HepG2 (cell line): ENCODE results near the gene UNC13D. TPM values are rescaled to one million over a fixed set of nuclear protein-coding genes. Genes with fewer than 3 reads are reported as not detected.

Experiments used
- CEBPZ ChIP-seq: IDR thresholded peaks from 2 replicates; pipeline ENCODE4 v1.6.1; 2012; ENCODE audit warnings: low read length, improper control_type of control experiment
- CTCF ChIP-seq: sonication (generic); formaldehyde crosslinking; IDR thresholded peaks from 2 replicates; pipeline ENCODE4 v1.5.0; 2020; ENCODE audit warnings: mild to moderate bottlenecking, missing genetic modification reagents, moderate library complexity
- FOXP1 ChIP-seq, 2 experiments: fragments of 450-650 bp in 1 of 2; IDR thresholded peaks; 2 replicates each; pipeline ENCODE4 v1.6.1; 2017 to 2018; ENCODE audit warnings: antibody characterized with exemption in 1 of 2
- FUBP1 ChIP-seq: sonication (generic); formaldehyde crosslinking; IDR thresholded peaks from 2 replicates; pipeline ENCODE4 v1.5.1; 2020; ENCODE audit warnings: missing genetic modification reagents, mild to moderate bottlenecking, borderline replicate concordance
- GMEB2 ChIP-seq: IDR thresholded peaks from 2 replicates; pipeline ENCODE4 v1.6.1; 2016; ENCODE audit warnings: missing biosample characterization, missing genetic modification reagents, low read depth
- HINFP ChIP-seq: sonication (generic); formaldehyde crosslinking; IDR thresholded peaks from 2 replicates; pipeline ENCODE4 v1.4.0; 2020; ENCODE audit warnings: low read depth, mild to moderate bottlenecking, missing genetic modification reagents
- HNRNPL ChIP-seq: fragments of 200-400 bp; formaldehyde crosslinking; IDR thresholded peaks from 2 replicates; pipeline ENCODE4 v1.6.1; 2017; ENCODE audit warnings: mild to moderate bottlenecking, low read depth, low read length
- NBN ChIP-seq: fragments of 450-650 bp; conservative IDR thresholded peaks from 2 replicates; pipeline ENCODE4 v1.6.1; 2017
- POLR2AphosphoS5 ChIP-seq: IDR thresholded peaks from 2 replicates; pipeline ENCODE4 v1.6.1; 2012; ENCODE audit warnings: low read depth, low read length
- SMAD9 ChIP-seq: sonication (generic); formaldehyde crosslinking; IDR thresholded peaks from 2 replicates; pipeline ENCODE4 v1.5.1; 2020; ENCODE audit warnings: mild to moderate bottlenecking, missing genetic modification reagents
- SRSF4 ChIP-seq: fragments of 200-400 bp; formaldehyde crosslinking; IDR thresholded peaks from one replicate; pipeline ENCODE4 v1.6.1; 2018; ENCODE audit warnings: mild to moderate bottlenecking, low read depth, low read length, moderate library complexity; ENCODE audit not compliant: poor library complexity, severe bottlenecking
- TCF12 ChIP-seq, 2 experiments: fragments of 450-650 bp in 1 of 2; sonication (generic) in 1 of 2; formaldehyde crosslinking in 1 of 2; IDR thresholded peaks; 2 replicates each; pipeline versions ENCODE4 v1.6.1 to v1.8.0; 2017 to 2022; ENCODE audit warnings: antibody characterized with exemption in 1 of 2, mild to moderate bottlenecking in 1 of 2, missing genetic modification reagents in 1 of 2, moderate library complexity in 1 of 2
- ZNF10 ChIP-seq: sonication (generic); formaldehyde crosslinking; IDR thresholded peaks from 2 replicates; pipeline ENCODE4 v1.4.0; 2020; ENCODE audit warnings: mild to moderate bottlenecking, low read depth, missing genetic modification reagents, borderline replicate concordance
- ZNF121 ChIP-seq: sonication (generic); formaldehyde crosslinking; IDR thresholded peaks from 2 replicates; pipeline ENCODE4 v1.5.0; 2020; ENCODE audit warnings: mild to moderate bottlenecking, missing genetic modification reagents
- ZNF34 ChIP-seq: sonication (generic); formaldehyde crosslinking; IDR thresholded peaks from 2 replicates; pipeline ENCODE4 v1.4.0; 2020; ENCODE audit warnings: mild to moderate bottlenecking, missing genetic modification reagents, borderline replicate concordance
- ZNF44 ChIP-seq: sonication (generic); formaldehyde crosslinking; IDR thresholded peaks from 2 replicates; pipeline ENCODE4 v1.5.1; 2020; ENCODE audit warnings: mild to moderate bottlenecking, missing genetic modification reagents
- ZNF510 ChIP-seq: sonication (generic); formaldehyde crosslinking; IDR thresholded peaks from 2 replicates; pipeline ENCODE4 v1.4.0; 2020; ENCODE audit warnings: low read depth, mild to moderate bottlenecking, missing genetic modification reagents
- ZNF570 ChIP-seq: sonication (generic); formaldehyde crosslinking; IDR thresholded peaks from 2 replicates; pipeline ENCODE4 v1.4.0; 2020; ENCODE audit warnings: mild to moderate bottlenecking, missing genetic modification reagents, borderline replicate concordance
- polyA plus RNA-seq, 8 experiments: library from polyadenylated mRNA; depleted of rRNA in 3 of 8; stranded (reverse) in 7 of 8; unstranded in 1 of 8; fragments of >200 nt; fragmentation: Illumina TruSeq in 4 of 8; extraction: Trizol in 4 of 8; gene quantifications; 2 replicates each; pipeline versions ENCODE4 v1.2.1 to v1.2.3, GENCODE V29; 2011 to 2016; ENCODE audit warnings: low read depth in 4 of 8, missing spikeins in 1 of 8, mixed read lengths in 1 of 8; ENCODE audit not compliant: insufficient read depth in 1 of 8
- total RNA-seq, 5 experiments: library from RNA; depleted of rRNA; stranded (reverse); fragments of >200 nt; fragmentation: Illumina TruSeq; extraction: Trizol; gene quantifications; 2 replicates each; pipeline ENCODE4 v1.2.3, GENCODE V29; 2016; ENCODE audit warnings: low read depth in 1 of 5

The UNC13D gene
- total and polyA plus RNA-seq, 2 of the 13 experiments (the other 11 are each of a cell fraction or from before 2014, with no cell fraction given) = 29.7 to 42.7 TPM

GRCh38 chr17:75855310-75856061 lies 11.3 kb upstream of the UNC13D start, which contains the start of gene WBP2 (continued):
- peak; percentile 80 for TF ChIP-seq GMEB2 (CRISPR knock-in tag)
- TF ChIP-seq ZNF34 (CRISPR knock-in tag) = 0 out of 2 replicates have a peak, but pooled peaks have one; percentile 59
- peak; percentile 84; the same call in 1 of the 2 replicates for TF ChIP-seq FUBP1
- no peak; the same call in 1 of the 2 replicates for TF ChIP-seq CTCF
- peak; percentile 84 for TF ChIP-seq FOXP1 (IDR thresholded peaks at IDR 0.05)
- TF ChIP-seq FOXP1 (CRISPR knock-in tag; IDR thresholded peaks at IDR 0.05) = peak; percentile 83
- TF ChIP-seq POLR2AphosphoS5 = peak; percentile 94
- TF ChIP-seq HINFP = peak; percentile 80; the same call in 1 of the 2 replicates
- TF ChIP-seq ZNF510 = no peak
- TF ChIP-seq NBN = no peak
- TF ChIP-seq SRSF4 = no peak
- no peak for TF ChIP-seq CEBPZ
- TF ChIP-seq SMAD9 (CRISPR knock-in tag) = no peak; the same call in 1 of the 2 replicates
- TF ChIP-seq ZNF121 = no peak
- peak; percentile 23 for TF ChIP-seq ZNF44 (CRISPR knock-in tag)
- no peak; the same call in 1 of the 2 replicates for TF ChIP-seq HNRNPL
- no peak for TF ChIP-seq ZNF10 (CRISPR knock-in tag)
- TF ChIP-seq TCF12 (IDR thresholded peaks at IDR 0.05) = no peak
- TF ChIP-seq TCF12 (CRISPR knock-in tag; IDR thresholded peaks at IDR 0.05) = peak; percentile 78; the same call in 1 of the 2 replicates
- TF ChIP-seq ZNF570 (CRISPR knock-in tag) = no peak
